HG02884 (cell line): ENCODE data around the gene WDR11.

ENCODE experiments used
- ATAC-seq: cut with Tn5 transposase; IDR thresholded peaks from one replicate; pipeline ENCODE4 v1.9.1; 2021; ENCODE audit warnings: mild to moderate bottlenecking, moderate library complexity; ENCODE audit not compliant: unreplicated experiment

WDR11 gene

GRCh38 chr10:120942806-120943413 is 91.7 kb downstream of the WDR11 start:
- ATAC-seq: peak; percentile 99

- ATAC-seq: no peak
Measured at GRCh38 chr10:120943542-120943941, 92.4 kb downstream of the WDR11 start.

GRCh38 chr10:120944586-120945125 is 93.5 kb downstream of the WDR11 start:
- no peak for ATAC-seq

- no peak for ATAC-seq
Measured at GRCh38 chr10:120945182-120945581, 94.0 kb downstream of the WDR11 start.

- ATAC-seq: no peak
Measured at GRCh38 chr10:120945801-120946302, 94.7 kb downstream of the WDR11 start.

GRCh38 chr10:120946497-120946896 is 95.3 kb downstream of the WDR11 start:
- no peak for ATAC-seq

GRCh38 chr10:120948889-120949608 is 97.9 kb downstream of the WDR11 start:
- peak; percentile 94 for ATAC-seq

GRCh38 chr10:120949609-120950031 is 98.5 kb downstream of the WDR11 start:
- no peak for ATAC-seq

GRCh38 chr10:120950051-120950561 is 98.9 kb downstream of the WDR11 start:
- ATAC-seq: no peak

GRCh38 chr10:120951288-120951687 is 100.1 kb downstream of the WDR11 start:
- no peak for ATAC-seq

GRCh38 chr10:120953897-120954296 is 102.7 kb downstream of the WDR11 start:
- no peak for ATAC-seq
